ENCODE results near the gene BCR.

BCR gene

DNA sequence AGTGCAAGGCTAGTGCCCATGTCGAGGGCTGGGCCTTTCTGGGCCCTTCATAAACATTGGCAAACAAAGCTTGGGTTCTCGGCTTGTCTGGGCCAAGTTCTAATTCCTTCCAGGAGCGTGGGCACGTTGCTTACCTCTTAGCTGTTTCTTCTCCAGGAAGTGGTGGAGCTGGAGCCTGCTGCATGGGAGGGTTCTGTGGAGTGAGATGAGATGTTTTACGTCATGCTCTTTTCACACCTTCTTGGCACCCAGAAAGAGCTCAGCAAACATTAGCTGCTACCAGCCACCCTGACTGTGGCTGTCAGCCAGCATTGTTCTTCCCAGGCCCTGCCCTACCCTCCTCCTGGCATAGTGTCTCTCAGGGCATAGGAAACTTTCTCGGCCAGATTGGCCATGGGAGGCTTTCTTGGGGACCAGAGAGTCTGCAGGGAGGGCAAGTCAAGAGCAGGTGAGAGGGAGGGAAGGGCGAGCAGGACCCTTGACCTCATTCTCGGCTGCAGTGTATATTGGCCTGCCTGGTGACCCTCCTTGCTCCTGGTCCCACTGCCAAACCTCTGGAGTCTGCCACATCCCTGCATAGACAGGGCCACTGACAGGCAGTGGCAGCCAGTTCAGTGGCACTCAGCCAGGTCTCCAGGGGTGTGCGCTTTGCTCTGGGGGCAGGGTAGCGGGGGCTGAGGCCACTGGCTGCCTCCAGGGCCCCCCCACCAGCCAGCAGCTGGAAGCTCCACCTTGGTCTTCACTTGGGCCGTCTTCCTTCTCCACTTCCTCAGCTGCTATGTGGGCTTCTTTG is 98.8 kb downstream of the BCR start:
- DNase-seq: peak; percentile 29

DNA sequence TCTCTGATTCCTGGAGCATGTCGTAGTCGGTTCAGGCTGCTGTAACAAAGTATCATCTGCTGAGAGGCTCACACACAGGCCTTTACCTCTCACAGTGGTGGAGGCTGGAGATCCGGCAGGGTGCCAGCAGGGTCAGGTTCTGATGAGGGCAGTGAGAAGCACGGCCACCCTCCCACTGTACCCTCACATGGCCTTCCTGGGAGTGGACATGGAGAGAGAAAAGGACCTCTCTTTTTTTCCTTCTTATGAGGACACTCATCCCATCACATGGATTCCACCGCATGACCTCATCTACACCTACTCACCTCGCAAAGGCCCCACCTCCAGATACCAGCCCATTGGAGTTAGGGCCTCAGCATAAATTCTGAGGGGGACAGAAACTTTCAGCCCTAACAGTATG is 99.5 kb downstream of the BCR start:
- no peak for DNase-seq

DNA sequence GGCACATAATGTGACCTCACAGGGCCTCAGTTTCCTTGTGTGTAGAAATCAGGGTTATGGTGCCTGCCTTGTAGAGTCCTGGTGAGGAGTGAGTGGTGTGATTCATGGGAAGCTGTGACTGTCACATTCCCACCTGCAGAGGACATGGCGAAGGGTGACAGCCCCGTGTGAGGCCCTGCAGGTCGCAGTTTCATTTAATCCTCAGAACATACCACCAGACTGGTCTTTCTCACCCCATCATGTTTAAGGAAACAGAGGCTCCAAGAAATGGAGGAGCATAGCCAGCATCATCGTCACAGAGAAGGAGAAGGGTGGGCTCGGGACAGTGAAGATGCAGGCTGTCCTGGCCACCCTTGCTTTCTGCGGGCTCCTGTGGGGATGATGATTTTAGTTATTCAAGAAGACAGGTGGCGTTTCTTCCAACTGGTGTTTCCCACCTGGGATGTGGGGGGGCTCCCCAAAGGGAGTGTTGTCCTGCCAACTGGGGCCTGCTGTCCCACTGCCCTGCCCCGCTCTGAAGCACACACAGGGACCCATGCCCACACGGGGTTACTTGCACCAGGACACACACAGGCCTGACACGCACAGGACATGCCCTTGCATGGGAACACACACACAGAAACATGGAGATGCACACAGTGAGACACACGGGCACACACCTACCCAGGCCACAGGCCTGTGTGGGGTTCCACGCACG is 100.2 kb downstream of the BCR start:
- no peak for DNase-seq

GRCh38 chr22:23281053-23281405 is 100.7 kb downstream of the BCR start:
- DNase-seq: no peak

DNA sequence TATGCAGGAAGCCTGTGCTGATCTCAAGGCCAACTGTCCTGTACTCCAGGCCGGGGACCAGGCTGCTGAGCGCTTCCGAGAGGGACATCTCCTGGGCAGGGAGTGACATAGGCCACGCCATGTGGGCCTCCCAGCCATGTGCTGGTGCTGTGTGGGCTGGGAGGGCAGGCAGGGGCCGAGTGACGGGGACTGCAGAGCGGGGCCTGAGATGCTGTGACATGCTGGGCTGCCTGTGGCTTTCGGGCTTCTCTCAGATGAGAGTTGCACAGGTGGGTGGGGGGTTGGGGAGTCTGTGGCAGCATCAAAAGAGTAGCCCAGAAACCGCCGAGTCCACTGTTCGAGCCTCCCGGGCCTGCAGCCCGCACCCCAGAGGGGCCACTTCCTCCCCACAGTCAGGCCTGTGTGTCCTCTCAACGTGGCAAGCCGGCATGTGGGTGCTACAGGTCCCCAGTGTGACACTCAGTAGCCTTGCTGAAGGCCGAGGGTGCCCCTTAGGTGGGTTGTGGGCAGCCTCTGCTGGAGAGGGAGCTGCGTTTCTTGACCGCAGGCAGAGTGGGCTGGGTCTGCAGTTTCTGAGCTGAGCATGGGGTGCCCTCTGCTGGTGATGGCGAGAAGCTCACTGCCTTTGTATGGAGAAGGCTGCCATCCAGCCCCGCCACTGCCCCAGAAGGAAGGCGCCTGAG is 101.2 kb downstream of the BCR start:
- DNase-seq: peak; percentile 84

DNA sequence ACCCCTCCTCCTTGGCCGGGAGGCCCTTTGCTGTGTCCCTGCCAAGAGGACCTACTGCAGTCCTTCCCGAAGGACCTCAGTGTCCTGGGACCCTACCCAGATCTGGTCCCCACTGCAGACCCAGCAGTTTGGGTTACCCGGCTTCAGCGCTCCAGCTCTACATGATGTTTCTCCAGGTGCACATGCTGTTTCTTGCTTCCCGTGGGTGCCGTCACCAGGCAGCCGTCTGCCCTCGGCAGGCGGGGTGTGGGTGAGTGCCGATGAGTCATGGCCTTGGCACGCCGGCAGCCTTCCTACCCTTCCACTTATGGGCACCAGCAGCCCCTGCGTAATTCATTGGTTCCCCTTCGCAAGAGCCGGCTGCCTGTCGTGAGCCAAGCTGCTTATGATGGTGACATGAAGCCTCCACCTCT is 101.8 kb downstream of the BCR start:
- DNase-seq: no peak

GRCh38 chr22:23282516-23282915 is 102.2 kb downstream of the BCR start:
- no peak for DNase-seq

DNA sequence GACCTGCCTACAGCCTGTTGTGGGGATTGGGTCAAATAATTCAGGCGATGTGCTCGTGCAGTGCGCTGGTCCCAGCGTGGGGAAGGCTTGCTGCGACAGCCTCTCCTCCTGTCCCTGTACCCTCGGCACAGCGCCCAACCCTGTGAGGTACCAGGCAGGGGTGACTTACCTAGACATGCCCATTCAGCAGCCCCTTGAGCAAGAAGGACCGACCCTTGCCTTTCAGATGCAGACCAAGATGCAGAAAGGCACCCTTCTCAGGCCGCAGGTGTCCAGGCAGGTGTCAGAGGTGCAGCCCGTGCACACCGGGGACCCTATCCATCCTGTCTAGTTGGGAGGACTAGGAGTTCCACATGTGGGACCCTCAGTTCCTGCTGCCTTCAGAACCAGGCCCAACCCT is 102.7 kb downstream of the BCR start:
- DNase-seq: no peak

DNA sequence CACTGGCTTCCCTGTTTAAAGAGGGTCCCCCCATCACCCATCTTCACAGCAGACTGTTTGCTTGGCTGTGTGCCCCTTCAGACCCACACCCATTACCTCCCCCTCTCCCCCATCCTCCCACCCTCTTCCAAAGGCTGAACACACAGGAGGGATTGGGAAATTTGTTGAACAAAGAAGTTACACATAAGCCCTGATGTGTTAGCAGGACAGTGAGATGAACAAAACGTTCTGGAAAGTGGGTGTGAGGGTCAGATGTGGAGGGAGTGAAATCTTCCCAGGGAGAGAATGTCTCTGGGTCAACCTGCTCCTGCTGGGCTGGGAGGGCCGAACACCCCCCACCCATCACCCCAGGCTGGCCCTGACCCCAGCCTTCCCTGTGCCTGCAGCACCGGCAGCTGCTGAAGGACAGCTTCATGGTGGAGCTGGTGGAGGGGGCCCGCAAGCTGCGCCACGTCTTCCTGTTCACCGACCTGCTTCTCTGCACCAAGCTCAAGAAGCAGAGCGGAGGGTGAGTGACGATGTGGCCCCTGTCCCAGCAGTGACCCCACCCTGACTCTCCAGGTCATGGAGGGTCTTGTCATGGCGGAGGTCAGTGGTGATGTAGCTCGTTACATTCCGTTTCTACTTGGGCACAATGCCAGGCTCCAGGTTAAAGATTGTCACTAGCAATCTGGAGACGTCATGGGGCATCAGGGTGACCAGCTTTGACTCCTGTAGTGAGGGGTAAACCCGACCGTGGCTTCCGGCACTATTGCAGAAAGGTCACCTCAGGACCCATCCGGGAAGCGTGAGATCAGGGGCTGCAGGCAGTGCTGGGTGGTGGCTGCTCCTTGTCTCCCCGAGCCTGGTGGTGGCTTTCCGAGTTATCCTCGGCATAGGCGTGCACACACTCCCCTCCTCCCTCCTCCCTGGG is 103.5 kb downstream of the BCR start:
- no peak for DNase-seq

DNA sequence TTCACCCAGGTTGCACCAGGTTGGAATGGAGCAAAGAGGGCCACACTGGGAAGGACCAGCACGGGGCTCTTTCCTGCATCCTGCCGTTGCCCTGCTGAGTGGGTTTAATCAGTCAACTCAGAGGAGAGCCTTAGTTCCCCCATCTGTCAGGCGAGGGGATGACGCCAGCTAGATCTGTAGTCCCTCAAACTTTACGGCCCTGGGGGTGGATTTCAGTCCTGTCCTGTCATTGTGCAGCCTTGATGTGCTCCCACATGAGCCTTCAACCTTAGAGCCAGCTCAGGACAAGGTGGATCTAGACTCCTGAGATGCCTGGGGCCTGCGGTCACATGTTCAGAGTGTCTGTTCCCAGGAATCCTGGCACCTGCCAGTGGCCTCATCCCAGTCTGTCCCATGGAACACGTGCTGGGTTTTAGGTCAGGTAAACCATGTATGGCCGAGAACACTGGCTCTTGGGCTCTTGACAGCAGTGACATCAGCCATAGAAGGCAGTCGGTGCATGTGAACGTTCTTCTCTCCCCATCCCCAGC is 104.3 kb downstream of the BCR start:
- DNase-seq: no peak

DNA sequence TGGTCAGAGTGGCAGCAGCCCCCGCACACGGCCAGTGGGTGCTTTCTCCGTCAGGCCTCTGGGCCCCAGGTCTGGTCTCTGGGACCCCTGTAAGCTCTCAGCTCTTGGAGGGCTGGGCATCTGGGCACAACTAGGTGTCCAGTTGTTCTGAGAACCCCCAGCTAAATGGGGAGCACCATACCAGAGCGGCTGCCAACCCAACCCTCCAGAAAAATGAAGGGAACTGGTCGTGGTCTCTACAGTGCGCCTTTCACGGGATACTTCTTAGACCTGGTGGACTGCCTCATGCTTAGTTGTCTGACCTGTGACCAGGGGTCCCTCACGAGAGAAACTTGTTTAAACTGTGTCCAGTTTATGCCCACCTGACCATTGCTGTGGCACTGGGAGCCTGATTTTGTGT is 104.9 kb downstream of the BCR start:
- DNase-seq: no peak

GRCh38 chr22:23285734-23286133 is 105.4 kb downstream of the BCR start:
- no peak for DNase-seq

GRCh38 chr22:23286296-23286695 is 106.0 kb downstream of the BCR start:
- DNase-seq: no peak

GRCh38 chr22:23287136-23288095 is 107.1 kb downstream of the BCR start:
- DNase-seq: no peak

DNA sequence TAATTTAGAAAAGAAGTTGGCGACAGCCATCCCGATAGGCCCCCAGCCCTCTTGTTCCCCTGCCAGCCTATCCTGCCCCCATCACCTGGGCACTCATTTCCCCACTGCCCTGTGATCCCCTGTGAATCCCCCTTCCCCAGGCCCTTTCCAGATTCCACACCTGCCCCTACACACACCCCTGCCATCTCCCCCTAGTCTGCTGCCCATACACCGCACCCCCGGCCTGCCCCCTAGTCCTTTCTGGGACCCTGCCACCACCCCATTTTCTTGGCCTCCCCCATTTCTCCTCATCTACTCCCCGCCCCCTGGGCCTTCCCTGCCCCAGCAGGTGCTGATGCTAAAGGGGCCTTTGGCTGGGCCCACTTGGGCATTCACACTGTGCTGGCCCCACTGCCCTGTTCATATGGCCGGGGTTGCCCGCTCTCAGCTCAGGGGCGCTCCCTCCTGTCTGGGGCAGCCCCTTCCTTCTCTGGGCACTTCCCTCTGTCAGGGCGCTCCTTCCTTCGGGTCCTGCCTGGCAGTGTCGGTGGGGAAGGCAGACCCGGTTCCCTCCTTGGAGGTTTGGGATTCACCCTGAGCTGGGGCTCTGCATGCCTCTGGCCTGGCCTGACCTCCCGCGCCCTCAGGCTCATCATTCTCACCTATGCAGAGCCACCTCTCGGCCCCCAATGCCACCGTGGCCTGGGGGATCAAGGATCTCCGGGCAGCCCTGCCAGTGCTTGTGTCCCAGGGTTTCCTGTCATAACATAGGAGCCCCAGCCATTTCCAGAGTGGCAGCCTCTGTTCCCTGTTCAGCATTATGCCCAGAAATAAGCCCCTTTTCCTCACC is 108.2 kb downstream of the BCR start:
- no peak for DNase-seq

DNA sequence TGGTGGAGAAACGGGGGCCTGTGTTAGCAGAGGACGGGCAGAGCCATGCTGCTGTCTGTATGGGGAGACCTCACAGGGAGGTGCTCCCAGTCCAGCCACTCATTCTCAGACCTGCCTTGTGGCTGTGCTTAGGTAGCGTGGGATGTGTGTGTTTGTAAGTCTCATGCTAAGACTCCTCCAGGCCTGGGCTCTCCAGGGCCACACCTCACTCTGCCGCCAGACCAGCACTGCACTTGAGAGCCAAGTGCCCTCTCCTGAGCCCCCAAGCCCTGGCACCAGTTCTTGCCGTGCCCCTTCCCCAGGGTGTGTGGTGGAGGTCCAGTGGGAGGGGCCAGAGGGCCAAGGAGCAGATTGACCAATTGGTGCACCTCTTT is 108.8 kb downstream of the BCR start:
- DNase-seq: no peak

- DNase-seq: peak; percentile 70
Measured at GRCh38 chr22:23289851-23290724, 109.8 kb downstream of the BCR start.

DNA sequence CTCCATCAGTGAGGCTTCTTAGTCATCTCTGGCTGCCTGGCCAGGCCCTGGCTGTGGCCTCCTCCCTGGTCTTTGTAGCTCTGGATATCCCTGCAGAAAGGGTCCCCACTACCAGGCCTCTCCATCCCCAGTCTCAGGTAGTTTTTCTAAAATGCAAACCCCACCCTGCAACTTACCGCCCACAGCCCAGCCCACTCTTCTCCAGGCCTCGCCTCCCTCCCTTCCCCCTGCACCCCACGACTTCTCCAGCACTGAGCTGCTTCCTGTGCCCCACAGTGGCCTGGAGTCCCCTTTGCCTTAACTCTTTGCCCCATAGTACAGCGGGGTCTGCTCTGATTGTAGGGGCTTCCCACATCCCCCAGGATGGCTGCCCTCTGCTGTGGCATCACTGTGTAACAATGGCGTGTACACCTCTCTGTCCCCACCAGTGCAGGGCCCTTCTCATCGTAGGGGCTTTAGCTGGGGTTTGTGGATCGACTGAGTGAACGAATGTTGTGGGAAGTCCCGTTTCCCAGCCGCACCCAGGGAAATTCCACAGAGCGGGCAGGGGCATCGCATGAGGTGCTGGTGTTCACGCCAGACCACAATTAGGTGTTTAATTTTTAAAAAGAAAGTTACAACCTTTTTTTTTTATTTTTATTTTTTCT is 111.6 kb downstream of the BCR start:
- DNase-seq: no peak

Data from activated T-cell treated with anti-CD3 and anti-CD28 coated beads, Interleukin-2, amount 50 U/mL, for 1 hour (primary cell).